HCT116 (cell line): ENCODE data around the gene ERN1. TPM values are rescaled to one million over a fixed set of nuclear protein-coding genes. Genes with fewer than 3 reads are reported as not detected.

Source experiments
- ATAC-seq: fragments of 200-7000 bp; cut with Tn5 transposase; 2 replicates; pipeline ENCODE4 v1.9.1; 2020; ENCODE audit warnings: mild to moderate bottlenecking, moderate library complexity
- BruUV-seq: library from RNA; stranded (reverse); fragments of 400-500 nt; replicated peaks from 2 replicates; lab custom pipeline; 2021; lab: Mats Ljungman, UMichigan
- CTCF ChIA-PET: fragments of 300-600 bp; sonication (Branson Sonifier 250); formaldehyde crosslinking; loops from one replicate; lab custom pipeline; 2021; ENCODE audit warnings: antibody characterized with exemption; lab: Charles Lee
- POLR2A ChIA-PET: fragments of 300-600, 350-600 bp; sonication (Branson Sonifier 250); formaldehyde crosslinking; loops from one replicate; lab custom pipeline; 2021; ENCODE audit warnings: antibody characterized with exemption; lab: Charles Lee
- RAD21 ChIA-PET, 2 experiments: fragments of 300-600 bp; sonication (Branson Sonifier 250); formaldehyde crosslinking; loops; one replicate each; lab custom pipeline; 2023; ENCODE audit warnings: low total read pairs in 2 of 2; ENCODE audit not compliant: uncharacterized antibody in 2 of 2, unreplicated experiment in 2 of 2, low non-redundant PET in 1 of 2; lab: Charles Lee
- DNase-seq: peaks from one replicate; pipeline ENCODE4 v3.0.0-alpha.2; 2010; ENCODE audit warnings: low read depth, low spot score
- H2AFZ ChIP-seq: fragments of 200-600 bp; shearing (Covaris generic), sonication (generic); 2 replicates; pipeline ENCODE4 v1.6.1; 2017; ENCODE audit warnings: low read depth, mixed run types, mixed read lengths, antibody characterized with exemption, low read length; ENCODE audit not compliant: poor library complexity, severe bottlenecking
- H3K27ac ChIP-seq: 2 replicates; pipeline ENCODE4 v1.5.1; 2012; ENCODE audit warnings: low read depth, low read length
- H3K27me3 ChIP-seq: fragments of 200-600 bp; sonication (generic); 2 replicates; pipeline ENCODE4 v1.6.1; 2016; ENCODE audit warnings: mixed run types, low read length, mixed read lengths; ENCODE audit not compliant: insufficient read depth
- H3K36me3 ChIP-seq, 2 experiments: fragments of 200-500 bp in 1 of 2; fragments of 200-600 bp in 1 of 2; sonication (Bioruptor generic) in 1 of 2; sonication (generic) in 1 of 2; 2 replicates each; pipeline versions ENCODE4 v1.5.1 to v1.6.1; 2014 to 2016; ENCODE audit warnings: low read length in 2 of 2, inconsistent platforms in 1 of 2, mixed read lengths in 1 of 2, mixed run types in 1 of 2; ENCODE audit not compliant: insufficient read depth in 2 of 2, control insufficient read depth in 1 of 2
- H3K4me1 ChIP-seq, 2 experiments: fragments of 200-600 bp in 1 of 2; sonication (generic) in 1 of 2; 2 replicates each; pipeline versions ENCODE4 v1.5.1 to v1.6.1; 2012 to 2017; ENCODE audit warnings: low read length in 2 of 2, inconsistent platforms in 1 of 2, mild to moderate bottlenecking in 1 of 2, mixed read lengths in 1 of 2, mixed run types in 1 of 2, moderate library complexity in 1 of 2; ENCODE audit not compliant: insufficient read depth in 2 of 2, control insufficient read depth in 1 of 2
- H3K4me2 ChIP-seq: fragments of 200-600 bp; sonication (generic); 2 replicates; pipeline ENCODE4 v1.6.1; 2017; ENCODE audit warnings: mixed run types, low read length, mixed read lengths
- H3K4me3 ChIP-seq, 2 experiments: fragments of 200-600 bp in 1 of 2; sonication (generic) in 1 of 2; replicated peaks in 1 of 2; 2 replicates each; pipeline ENCODE4 v1.5.1; 2011 to 2016; ENCODE audit warnings: low read length in 2 of 2, control low read depth in 1 of 2, low read depth in 1 of 2, mild to moderate bottlenecking in 1 of 2, mixed read lengths in 1 of 2, mixed run types in 1 of 2
- H3K79me2 ChIP-seq: fragments of 200-600 bp; sonication (generic); 2 replicates; pipeline ENCODE4 v1.6.1; 2017; ENCODE audit warnings: mild to moderate bottlenecking, mixed run types, low read length, moderate library complexity, mixed read lengths; ENCODE audit not compliant: insufficient read depth
- H3K9ac ChIP-seq: fragments of 200-600 bp; sonication (generic); 2 replicates; pipeline ENCODE4 v1.6.1; 2016; ENCODE audit warnings: low read length, mixed read lengths
- H3K9me2 ChIP-seq: fragments of 200-600 bp; sonication (generic), shearing (Covaris generic); 2 replicates; pipeline ENCODE4 v1.6.1; 2017; ENCODE audit warnings: mixed run types, mild to moderate bottlenecking, moderate library complexity; ENCODE audit not compliant: insufficient read depth
- H3K9me3 ChIP-seq, 2 experiments: fragments of 200-500 bp in 1 of 2; fragments of 200-600 bp in 1 of 2; sonication (Bioruptor generic) in 1 of 2; sonication (generic) in 1 of 2; 2 replicates each; pipeline ENCODE4 v1.6.1; 2014 to 2017; ENCODE audit warnings: low read length in 2 of 2, mixed read lengths in 2 of 2, inconsistent platforms in 1 of 2, low read depth in 1 of 2, mild to moderate bottlenecking in 1 of 2, mixed run types in 1 of 2, moderate library complexity in 1 of 2; ENCODE audit not compliant: control insufficient read depth in 1 of 2, insufficient read depth in 1 of 2
- H4K20me1 ChIP-seq: fragments of 200-600 bp; sonication (generic), shearing (Covaris generic); 2 replicates; pipeline ENCODE4 v1.6.1; 2017; ENCODE audit warnings: mixed run types, mild to moderate bottlenecking, moderate library complexity; ENCODE audit not compliant: insufficient read depth
- CBX3 ChIP-seq: IDR thresholded peaks from 2 replicates; pipeline ENCODE4 v1.6.1; 2012; ENCODE audit warnings: low read depth
- CEBPB ChIP-seq: IDR thresholded peaks from 2 replicates; pipeline ENCODE4 v1.6.1; 2012; ENCODE audit warnings: low read depth
- ELF1 ChIP-seq: IDR thresholded peaks from 2 replicates; pipeline ENCODE4 v1.6.1; 2012; ENCODE audit warnings: low read depth, borderline replicate concordance
- EZH2 ChIP-seq: fragments of 200-600 bp; sonication (generic); IDR thresholded peaks from 2 replicates; pipeline ENCODE4 v1.6.1; 2017; ENCODE audit warnings: antibody characterized with exemption, mixed run types
- FOSL1 ChIP-seq: IDR thresholded peaks from 2 replicates; pipeline ENCODE4 v1.6.1; 2012; ENCODE audit warnings: low read depth
- JUND ChIP-seq: IDR thresholded peaks from 2 replicates; pipeline ENCODE4 v1.6.1; 2012
- POLR2AphosphoS5 ChIP-seq: IDR thresholded peaks from 2 replicates; pipeline ENCODE4 v1.6.1; 2011; ENCODE audit warnings: mild to moderate bottlenecking, low read depth, low read length, moderate library complexity
- SIN3A ChIP-seq: IDR thresholded peaks from 2 replicates; pipeline ENCODE4 v1.6.1; 2012; ENCODE audit warnings: low read depth
- SP1 ChIP-seq: IDR thresholded peaks from 2 replicates; pipeline ENCODE4 v1.6.1; 2012; ENCODE audit warnings: low read depth
- TCF7L2 ChIP-seq: IDR thresholded peaks from 2 replicates; pipeline ENCODE4 v1.7.0; 2011; ENCODE audit warnings: borderline replicate concordance, inconsistent platforms; ENCODE audit not compliant: insufficient read depth, insufficient read length; ENCODE audit errors: extremely low read depth
- ZFX ChIP-seq: fragments of 450-650 bp; IDR thresholded peaks from 2 replicates; pipeline ENCODE4 v1.6.1; 2017
- intact Hi-C: fragments of 100-400 bp; cut with micrococcal nuclease; formaldehyde crosslinking; loops from 2 replicates; pipeline ENCODE4 v1.10.0; 2022
- total RNA-seq: library from RNA; stranded (reverse); gene quantifications from one replicate; pipeline ENCODE4 v1.2.1, GENCODE V29; 2021; ENCODE audit not compliant: unreplicated experiment
- TF ChIP-seq, protein P1 (sequence below): IDR thresholded peaks from 2 replicates; pipeline ENCODE4 v1.6.1; 2012
- TF ChIP-seq, protein P2 (sequence below): IDR thresholded peaks from 2 replicates; pipeline ENCODE4 v1.6.1; 2012; ENCODE audit warnings: low read depth
- TF ChIP-seq, protein P3 (sequence below): IDR thresholded peaks from 2 replicates; pipeline ENCODE4 v1.6.1; 2012

The ERN1 gene
- total RNA-seq, 1 experiment from 2014 or later: 28.2 TPM

DNA sequence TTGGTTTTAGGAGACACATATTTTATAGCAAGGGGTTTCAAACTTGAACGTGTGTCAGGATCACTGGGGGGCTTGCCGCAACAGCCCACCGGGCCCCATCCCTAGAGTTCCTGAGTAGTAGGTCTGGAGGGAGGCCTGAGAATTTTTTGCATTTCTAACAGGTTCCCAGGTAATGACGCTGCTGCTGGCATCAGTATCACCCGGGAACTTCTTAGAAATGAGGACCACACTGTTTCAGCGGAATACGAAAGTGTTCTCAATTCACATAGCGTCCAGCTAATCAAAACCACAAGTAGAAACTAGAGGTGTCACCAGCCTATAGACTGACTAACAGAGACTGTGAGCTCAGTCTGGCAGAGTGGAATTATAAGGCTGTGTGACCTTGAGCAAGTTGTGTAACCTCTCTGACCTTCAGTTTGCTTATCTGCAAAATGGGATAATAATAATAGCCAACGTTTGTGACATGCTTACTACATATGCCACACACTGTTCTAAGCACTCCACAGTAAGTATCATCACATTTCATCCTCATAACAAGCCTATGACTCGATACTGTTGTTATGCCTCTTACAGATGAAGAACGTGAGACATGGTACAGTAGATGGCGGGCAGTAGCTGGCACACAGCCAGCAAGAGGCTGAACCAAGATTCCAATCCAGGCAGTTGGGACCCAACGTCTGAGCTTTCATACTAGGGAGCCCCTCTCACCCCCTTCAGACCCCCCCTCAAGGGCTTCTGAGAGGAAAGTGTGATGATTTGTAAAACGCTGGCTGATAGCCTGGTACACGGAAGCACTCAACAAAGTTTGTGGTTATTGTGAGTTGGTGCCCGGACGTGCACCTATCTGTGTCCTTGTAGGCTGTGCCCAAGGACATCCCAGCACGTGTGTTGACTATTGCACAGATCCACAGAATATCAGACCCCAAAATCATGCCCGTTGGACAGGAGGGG lies 104.9 kb downstream of the ERN1 start:
- Histone ChIP-seq H3K4me3 (peak overlapping the region; percentile 45 to 50), H3K36me3 (no peaks in the 10 kb centered on the region), H3K4me1 (peaks cover 3 to 11% of the 10 kb centered on the region in 2 experiments; a peak in 3 of 4 replicates), H3K9ac (no peak overlapping the region), H3K27ac (no peak overlapping the region), H2AFZ (peak overlapping the region; percentile 56), H3K9me3 (no peaks in the 10 kb centered on the region), H3K79me2 (no peaks in the 10 kb centered on the region), H3K4me2 (peak overlapping the region; percentile 73), H3K9me2 (no peaks in the 10 kb centered on the region), H4K20me1 (no peaks in the 10 kb centered on the region), H3K27me3 (no peaks in the 10 kb centered on the region)
- ChIA-PET RAD21 (interaction anchor here (0.7 to 6.2 kb wide), 5 partner anchors 50 to 109 kb away, joined by 3 to 66 read pairs (median 4); no protein-coding TSS in a partner anchor), CTCF (interaction anchor here (0.6 to 7.6 kb wide), 40 partner anchors 8 to 257 kb away, joined by 3 to 519 read pairs (median 5); partner anchors contain the start of genes ERN1, GH1 and GH2), POLR2A (interaction anchor here (0.9 to 1.3 kb wide), 3 partner anchors 105 to 108 kb away, joined by 3 to 5 read pairs (median 3); partner anchors contain the start of gene ERN1)
- ATAC-seq: peak; percentile 46
- BruUV-seq: no TSS peak
- intact Hi-C loops: loop anchor here (10.0 kb wide), 1 partner anchor 390 kb away; no protein-coding TSS in a partner anchor
- DNase-seq: no peak
- TF ChIP-seq CBX3: peak; percentile 17; the same call in 1 of the 2 replicates
- no peak for TF ChIP-seq CEBPB

DNA sequence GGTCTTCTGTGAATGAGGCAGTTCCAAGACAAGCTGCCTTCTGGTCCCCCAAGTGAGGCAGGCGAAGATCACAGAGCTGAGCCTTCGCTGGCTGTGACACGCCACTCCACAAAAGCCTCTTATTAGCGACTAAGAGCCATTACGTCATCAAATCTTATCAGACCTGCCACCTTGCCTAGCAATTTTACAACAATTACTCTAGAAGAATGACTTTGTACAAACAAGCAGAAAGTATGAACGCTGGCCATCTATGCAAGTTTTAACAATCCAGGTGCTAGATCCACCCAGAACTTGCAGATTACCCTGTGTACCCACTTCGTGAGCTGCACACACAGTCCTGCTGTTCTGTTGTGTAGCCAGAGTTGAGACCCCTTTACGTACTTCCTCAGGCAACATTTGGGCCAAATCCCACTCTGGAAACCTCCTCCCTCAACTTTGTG lies 105.7 kb downstream of the ERN1 start:
- H3K9ac ChIP-seq: no peak overlapping the region
- H3K4me2 ChIP-seq: no peak overlapping the region
- CTCF ChIA-PET: interaction anchor here (1.0 to 7.5 kb wide), 3 partner anchors 78 to 110 kb away, joined by 3 to 88 read pairs (median 13); partner anchors contain the start of gene GH1
- no TSS peak for BruUV-seq
- ATAC-seq (no peak), DNase-seq (no peak)
- no peaks in the 10 kb centered on the region for H3K9me3 ChIP-seq
- RAD21 ChIA-PET: no interaction called here
- TF ChIP-seq ELF1 (no peak), ZFX (no peak), FOSL1 (no peak), TCF7L2 (no peak), EZH2 (no peak), SP1 (no peak), JUND (no peak), POLR2AphosphoS5 (no peak), SIN3A (no peak)
- TF ChIP-seq, protein P1, sequence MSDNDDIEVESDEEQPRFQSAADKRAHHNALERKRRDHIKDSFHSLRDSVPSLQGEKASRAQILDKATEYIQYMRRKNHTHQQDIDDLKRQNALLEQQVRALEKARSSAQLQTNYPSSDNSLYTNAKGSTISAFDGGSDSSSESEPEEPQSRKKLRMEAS: no peak
- TF ChIP-seq, protein P2, sequence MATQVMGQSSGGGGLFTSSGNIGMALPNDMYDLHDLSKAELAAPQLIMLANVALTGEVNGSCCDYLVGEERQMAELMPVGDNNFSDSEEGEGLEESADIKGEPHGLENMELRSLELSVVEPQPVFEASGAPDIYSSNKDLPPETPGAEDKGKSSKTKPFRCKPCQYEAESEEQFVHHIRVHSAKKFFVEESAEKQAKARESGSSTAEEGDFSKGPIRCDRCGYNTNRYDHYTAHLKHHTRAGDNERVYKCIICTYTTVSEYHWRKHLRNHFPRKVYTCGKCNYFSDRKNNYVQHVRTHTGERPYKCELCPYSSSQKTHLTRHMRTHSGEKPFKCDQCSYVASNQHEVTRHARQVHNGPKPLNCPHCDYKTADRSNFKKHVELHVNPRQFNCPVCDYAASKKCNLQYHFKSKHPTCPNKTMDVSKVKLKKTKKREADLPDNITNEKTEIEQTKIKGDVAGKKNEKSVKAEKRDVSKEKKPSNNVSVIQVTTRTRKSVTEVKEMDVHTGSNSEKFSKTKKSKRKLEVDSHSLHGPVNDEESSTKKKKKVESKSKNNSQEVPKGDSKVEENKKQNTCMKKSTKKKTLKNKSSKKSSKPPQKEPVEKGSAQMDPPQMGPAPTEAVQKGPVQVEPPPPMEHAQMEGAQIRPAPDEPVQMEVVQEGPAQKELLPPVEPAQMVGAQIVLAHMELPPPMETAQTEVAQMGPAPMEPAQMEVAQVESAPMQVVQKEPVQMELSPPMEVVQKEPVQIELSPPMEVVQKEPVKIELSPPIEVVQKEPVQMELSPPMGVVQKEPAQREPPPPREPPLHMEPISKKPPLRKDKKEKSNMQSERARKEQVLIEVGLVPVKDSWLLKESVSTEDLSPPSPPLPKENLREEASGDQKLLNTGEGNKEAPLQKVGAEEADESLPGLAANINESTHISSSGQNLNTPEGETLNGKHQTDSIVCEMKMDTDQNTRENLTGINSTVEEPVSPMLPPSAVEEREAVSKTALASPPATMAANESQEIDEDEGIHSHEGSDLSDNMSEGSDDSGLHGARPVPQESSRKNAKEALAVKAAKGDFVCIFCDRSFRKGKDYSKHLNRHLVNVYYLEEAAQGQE: no peak
- TF ChIP-seq, protein P3, sequence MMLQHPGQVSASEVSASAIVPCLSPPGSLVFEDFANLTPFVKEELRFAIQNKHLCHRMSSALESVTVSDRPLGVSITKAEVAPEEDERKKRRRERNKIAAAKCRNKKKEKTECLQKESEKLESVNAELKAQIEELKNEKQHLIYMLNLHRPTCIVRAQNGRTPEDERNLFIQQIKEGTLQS: no peak
- POLR2A ChIA-PET: no interaction called here
- H3K27ac ChIP-seq: no peak overlapping the region
- H3K9me2 ChIP-seq: no peaks in the 10 kb centered on the region
- no peaks in the 10 kb centered on the region for H3K27me3 ChIP-seq
- H3K79me2 ChIP-seq: no peaks in the 10 kb centered on the region
- H3K4me1 ChIP-seq: peaks cover 3 to 11% of the 10 kb centered on the region in 2 experiments; a peak in 3 of 4 replicates
- no peak overlapping the region for H2AFZ ChIP-seq
- no peaks in the 10 kb centered on the region for H4K20me1 ChIP-seq
- no peak overlapping the region for H3K4me3 ChIP-seq
- intact Hi-C loops: loop anchor here (10.0 kb wide), 1 partner anchor 391 kb away; no protein-coding TSS in a partner anchor
- H3K36me3 ChIP-seq: no peaks in the 10 kb centered on the region
